HEK293 (cell line): Measurements from ENCODE around the gene ZNF548.
A peak's percentile ranks its signal among the peaks of the same experiment; 100 is the strongest.

Experiments used
- BCL11A ChIP-seq: fragments of 450-650 bp; formaldehyde crosslinking; IDR thresholded peaks from 2 replicates; pipeline ENCODE4 v1.5.1; 2016; ENCODE audit warnings: low read depth, missing biosample characterization, missing genetic modification characterization
- GLI4 ChIP-seq: fragments of 450-650 bp; formaldehyde crosslinking; IDR thresholded peaks from 2 replicates; pipeline ENCODE4 v1.5.1; 2016; ENCODE audit warnings: missing biosample characterization, missing genetic modification characterization
- HIC1 ChIP-seq: fragments of 450-650 bp; formaldehyde crosslinking; IDR thresholded peaks from 2 replicates; pipeline ENCODE4 v1.5.1; 2016; ENCODE audit warnings: missing biosample characterization, missing genetic modification characterization
- HOXA7 ChIP-seq: sonication (generic); formaldehyde crosslinking; IDR thresholded peaks from 2 replicates; pipeline ENCODE4 v1.8.1; 2022; ENCODE audit warnings: missing genetic modification reagents, borderline replicate concordance
- HOXC10 ChIP-seq: sonication (generic); formaldehyde crosslinking; IDR thresholded peaks from 2 replicates; pipeline ENCODE4 v1.8.1; 2023; ENCODE audit warnings: mild to moderate bottlenecking, missing genetic modification reagents
- PATZ1 ChIP-seq: fragments of 450-650 bp; formaldehyde crosslinking; IDR thresholded peaks from 2 replicates; pipeline ENCODE4 v1.5.1; 2016; ENCODE audit warnings: missing biosample characterization, missing genetic modification characterization
- WT1 ChIP-seq: fragments of 450-650 bp; formaldehyde crosslinking; IDR thresholded peaks from 2 replicates; pipeline ENCODE4 v1.5.1; 2016; ENCODE audit warnings: missing biosample characterization, missing genetic modification characterization
- ZBTB20 ChIP-seq: fragments of 450-650 bp; formaldehyde crosslinking; IDR thresholded peaks from 2 replicates; pipeline ENCODE4 v1.5.1; 2016; ENCODE audit warnings: missing biosample characterization, missing genetic modification characterization
- ZBTB44 ChIP-seq: fragments of 450-650 bp; IDR thresholded peaks from 2 replicates; pipeline ENCODE4 v1.5.1; 2018; ENCODE audit warnings: missing biosample characterization, mild to moderate bottlenecking, missing genetic modification characterization
- ZFP37 ChIP-seq: fragments of 450-650 bp; formaldehyde crosslinking; IDR thresholded peaks from 2 replicates; pipeline ENCODE4 v1.5.1; 2016; ENCODE audit warnings: missing biosample characterization, missing genetic modification characterization
- ZNF140 ChIP-seq: fragments of 450-650 bp; formaldehyde crosslinking; IDR thresholded peaks from 2 replicates; pipeline ENCODE4 v1.5.1; 2016; ENCODE audit warnings: missing biosample characterization, missing genetic modification characterization
- ZNF155 ChIP-seq: fragments of 450-650 bp; formaldehyde crosslinking; IDR thresholded peaks from 2 replicates; pipeline ENCODE4 v1.5.1; 2016; ENCODE audit warnings: missing biosample characterization, missing genetic modification characterization
- ZNF221 ChIP-seq: fragments of 450-650 bp; formaldehyde crosslinking; IDR thresholded peaks from 2 replicates; pipeline ENCODE4 v1.5.1; 2017; ENCODE audit warnings: missing biosample characterization, missing genetic modification characterization, borderline replicate concordance
- ZNF223 ChIP-seq: fragments of 450-650 bp; formaldehyde crosslinking; IDR thresholded peaks from 2 replicates; pipeline ENCODE4 v1.5.1; 2016; ENCODE audit warnings: missing biosample characterization, missing genetic modification characterization
- ZNF248 ChIP-seq: fragments of 450-650 bp; formaldehyde crosslinking; IDR thresholded peaks from 2 replicates; pipeline ENCODE4 v1.5.1; 2017; ENCODE audit warnings: missing biosample characterization, missing genetic modification characterization
- ZNF280D ChIP-seq: fragments of 450-650 bp; formaldehyde crosslinking; IDR thresholded peaks from 2 replicates; pipeline ENCODE4 v1.5.1; 2016; ENCODE audit warnings: missing biosample characterization, missing genetic modification characterization
- ZNF302 ChIP-seq: fragments of 450-650 bp; formaldehyde crosslinking; IDR thresholded peaks from 2 replicates; pipeline ENCODE4 v1.5.1; 2016; ENCODE audit warnings: missing biosample characterization, missing genetic modification characterization, low read depth
- ZNF335 ChIP-seq: fragments of 450-650 bp; formaldehyde crosslinking; conservative IDR thresholded peaks from 2 replicates; pipeline ENCODE4 v1.5.1; 2016; ENCODE audit warnings: missing biosample characterization, missing genetic modification characterization
- ZNF341 ChIP-seq: fragments of 450-650 bp; formaldehyde crosslinking; IDR thresholded peaks from 2 replicates; pipeline ENCODE4; 2016; ENCODE audit warnings: low read depth, missing biosample characterization, missing genetic modification characterization
- ZNF501 ChIP-seq: fragments of 450-650 bp; formaldehyde crosslinking; IDR thresholded peaks from 2 replicates; pipeline ENCODE4 v1.5.1; 2016; ENCODE audit warnings: missing biosample characterization, missing genetic modification characterization
- ZNF514 ChIP-seq: fragments of 450-650 bp; formaldehyde crosslinking; IDR thresholded peaks from 2 replicates; pipeline ENCODE4 v1.5.1; 2016; ENCODE audit warnings: missing biosample characterization, missing genetic modification characterization
- ZNF521 ChIP-seq: fragments of 450-650 bp; formaldehyde crosslinking; IDR thresholded peaks from 2 replicates; pipeline ENCODE4 v1.5.1; 2017; ENCODE audit warnings: missing biosample characterization, mild to moderate bottlenecking, missing genetic modification characterization
- ZNF621 ChIP-seq: fragments of 450-650 bp; formaldehyde crosslinking; IDR thresholded peaks from 2 replicates; pipeline ENCODE4 v1.5.1; 2017; ENCODE audit warnings: missing biosample characterization, missing genetic modification characterization
- ZNF626 ChIP-seq: fragments of 450-650 bp; sonication (Bioruptor Pico); formaldehyde crosslinking; IDR thresholded peaks from 2 replicates; pipeline ENCODE4 v1.5.1; 2018; ENCODE audit warnings: missing biosample characterization, missing genetic modification characterization, inconsistent platforms
- ZNF670 ChIP-seq: fragments of 450-650 bp; formaldehyde crosslinking; IDR thresholded peaks from 2 replicates; pipeline ENCODE4 v1.5.1; 2016; ENCODE audit warnings: missing biosample characterization, missing genetic modification characterization, low read depth
- ZNF704 ChIP-seq: fragments of 450-650 bp; formaldehyde crosslinking; IDR thresholded peaks from 2 replicates; pipeline ENCODE4 v1.5.1; 2016; ENCODE audit warnings: missing biosample characterization, missing genetic modification characterization
- ZNF830 ChIP-seq: fragments of 450-650 bp; IDR thresholded peaks from 2 replicates; pipeline ENCODE4 v1.5.0; 2018; ENCODE audit warnings: missing biosample characterization, missing genetic modification characterization, low read depth, mild to moderate bottlenecking, moderate library complexity
- ZNF837 ChIP-seq: fragments of 450-650 bp; formaldehyde crosslinking; IDR thresholded peaks from 2 replicates; pipeline ENCODE4 v1.5.1; 2016; ENCODE audit warnings: missing biosample characterization, missing genetic modification characterization
- ZSCAN18 ChIP-seq: fragments of 450-650 bp; formaldehyde crosslinking; IDR thresholded peaks from 2 replicates; pipeline ENCODE4 v1.5.1; 2016; ENCODE audit warnings: missing biosample characterization, missing genetic modification characterization

Gene ZNF548

GRCh38 chr19:57362997-57363687, 26.5 kb upstream of the ZNF548 start, which contains the start of the genes TRAPPC2B and ZNF547 (continued):
- no peak for TF ChIP-seq ZNF280D (tag by site-specific recombination)
- TF ChIP-seq BCL11A = no peak
- 0 out of 2 replicates have a peak, but pooled peaks have one; percentile 26 for TF ChIP-seq ZNF223 (tag by site-specific recombination)
- TF ChIP-seq GLI4 (tag by site-specific recombination) = no peak
- TF ChIP-seq ZSCAN18 (tag by site-specific recombination) = 0 out of 2 replicates have a peak, but pooled peaks have one; percentile 56
- TF ChIP-seq HIC1 (tag by site-specific recombination) = no peak
- peak; percentile 86 for TF ChIP-seq ZNF335 (tag by site-specific recombination)
- no peak for TF ChIP-seq ZNF248 (tag by site-specific recombination)
- peak; percentile 97 for TF ChIP-seq ZNF621 (tag by site-specific recombination)
- no peak for TF ChIP-seq ZNF830 (tag by site-specific recombination)
- TF ChIP-seq PATZ1 = no peak
- TF ChIP-seq ZNF670 = no peak
- no peak for TF ChIP-seq ZNF155 (tag by site-specific recombination)
- no peak for TF ChIP-seq HOXA7 (CRISPR knock-in tag)
- no peak for TF ChIP-seq WT1 (tag by site-specific recombination)
- no peak for TF ChIP-seq ZNF514 (tag by site-specific recombination)
- TF ChIP-seq HOXC10 (CRISPR knock-in tag) = peak; percentile 90; the same call in 1 of the 2 replicates
- TF ChIP-seq ZNF704 (tag by site-specific recombination) = no peak
- no peak for TF ChIP-seq ZNF626 (tag by site-specific recombination)
- no peak for TF ChIP-seq ZNF341
- peak; percentile 16; the same call in 1 of the 2 replicates for TF ChIP-seq ZBTB20 (tag by site-specific recombination)
- TF ChIP-seq ZNF221 (tag by site-specific recombination) = no peak
- TF ChIP-seq ZNF140 = no peak
- TF ChIP-seq ZBTB44 (tag by site-specific recombination) = no peak
- no peak for TF ChIP-seq ZFP37 (tag by site-specific recombination)
- no peak for TF ChIP-seq ZNF501 (tag by site-specific recombination)
- no peak for TF ChIP-seq ZNF302 (tag by site-specific recombination)
- no peak for TF ChIP-seq ZNF521 (tag by site-specific recombination)
- no peak for TF ChIP-seq ZNF837 (tag by site-specific recombination)
